ENCODE results near the gene KRT6C.

- TF ChIP-seq CTCF (IDR thresholded peaks at IDR 0.05) = no peak
- no peak for TF ChIP-seq POLR2A (IDR thresholded peaks at IDR 0.05)
Observed at GRCh38 chr12:52517005-52517835, 43.6 kb upstream of the KRT6C start.

Measured in esophagus squamous epithelium (tissue), 4 donors.